NCI-H345 treated with DMSO at 0.1 percent for 48 hours (cell line): ENCODE data around the gene GPATCH1.
A peak's percentile ranks its signal among the peaks of the same experiment; 100 is the strongest.
"Not testable (repeated sequence)": the region's sequence is repeated elsewhere in the genome, so short reads cannot be mapped to it uniquely, and the experiment has no call there.

Experiments used
- DNase-seq: peaks from one replicate; lab custom pipeline; 2025; ENCODE audit not compliant: unreplicated experiment; lab: John Stamatoyannopoulos, UW

Gene GPATCH1

GRCh38 chr19:33158365-33158764 lies 77.4 kb downstream of the GPATCH1 start:
- DNase-seq: no peak

GRCh38 chr19:33159149-33159548 lies 78.2 kb downstream of the GPATCH1 start:
- no peak for DNase-seq

- DNase-seq: no peak
Observed at GRCh38 chr19:33159893-33160292, 78.9 kb downstream of the GPATCH1 start.

DNA sequence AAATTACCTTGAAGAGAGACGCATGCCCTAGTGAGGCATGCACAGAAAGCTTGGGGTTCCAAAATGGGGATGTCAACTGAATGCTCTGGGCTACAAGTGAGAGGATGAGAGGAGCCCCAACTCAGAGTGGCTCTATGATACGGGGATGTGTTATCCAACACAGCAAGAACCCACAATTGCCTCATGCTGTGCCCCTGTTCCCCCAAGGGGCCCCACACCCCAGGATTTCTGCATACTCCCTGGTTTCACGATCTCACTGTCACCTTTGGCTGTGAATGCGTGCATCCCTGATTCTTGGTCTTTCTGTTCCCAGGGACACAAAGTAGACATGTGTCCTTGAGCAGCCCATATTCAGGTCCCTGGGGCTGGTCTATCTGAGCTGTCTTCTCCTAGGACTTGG lies 80.2 kb downstream of the GPATCH1 start:
- no peak for DNase-seq

GRCh38 chr19:33163481-33163880 lies 82.5 kb downstream of the GPATCH1 start:
- DNase-seq: no peak

DNA sequence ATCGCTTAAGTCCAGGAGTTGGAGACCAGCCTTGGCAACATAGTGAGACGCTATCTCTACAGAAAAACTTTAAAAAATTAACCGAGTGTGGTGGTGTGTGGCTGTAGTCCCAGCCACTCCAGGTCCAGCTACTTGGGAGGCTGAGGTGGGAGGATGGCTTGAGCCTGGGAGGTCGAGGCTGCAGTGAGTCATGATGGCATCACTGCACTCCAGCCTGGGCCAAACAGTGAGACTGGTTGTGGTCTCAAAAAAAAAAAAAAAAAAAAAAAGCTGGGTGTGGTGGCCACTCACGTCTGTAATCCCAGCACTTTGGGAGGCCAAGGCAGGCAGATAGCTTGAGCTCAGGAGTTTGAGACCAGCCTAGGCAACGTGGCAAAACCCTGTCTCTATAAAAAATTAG lies 85.1 kb downstream of the GPATCH1 start:
- DNase-seq: not testable (repeated sequence)

DNA sequence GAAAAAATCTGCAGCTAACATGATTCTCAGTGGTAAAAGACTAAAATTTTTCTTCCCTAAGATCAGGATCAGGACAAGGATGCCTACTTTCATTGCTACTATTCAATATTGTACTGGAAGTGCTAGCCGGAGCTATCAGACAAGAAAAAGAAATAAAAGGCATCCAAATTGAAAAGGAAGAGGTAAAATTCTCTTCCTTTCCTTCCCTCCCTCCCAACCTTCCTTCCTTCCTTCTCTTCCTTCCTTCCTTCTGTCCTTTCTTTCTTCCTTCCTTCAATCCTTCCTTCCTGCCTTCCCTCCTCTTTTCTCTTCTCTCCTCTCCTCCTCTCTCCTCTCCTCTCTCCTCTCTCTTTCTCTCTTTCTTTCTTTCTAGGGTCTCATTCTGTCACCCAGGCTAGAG lies 86.5 kb downstream of the GPATCH1 start:
- no peak for DNase-seq

- no peak for DNase-seq
Observed at GRCh38 chr19:33168528-33168927, 87.5 kb downstream of the GPATCH1 start.

- DNase-seq: no peak
Observed at GRCh38 chr19:33171222-33171795, 90.3 kb downstream of the GPATCH1 start.

DNA sequence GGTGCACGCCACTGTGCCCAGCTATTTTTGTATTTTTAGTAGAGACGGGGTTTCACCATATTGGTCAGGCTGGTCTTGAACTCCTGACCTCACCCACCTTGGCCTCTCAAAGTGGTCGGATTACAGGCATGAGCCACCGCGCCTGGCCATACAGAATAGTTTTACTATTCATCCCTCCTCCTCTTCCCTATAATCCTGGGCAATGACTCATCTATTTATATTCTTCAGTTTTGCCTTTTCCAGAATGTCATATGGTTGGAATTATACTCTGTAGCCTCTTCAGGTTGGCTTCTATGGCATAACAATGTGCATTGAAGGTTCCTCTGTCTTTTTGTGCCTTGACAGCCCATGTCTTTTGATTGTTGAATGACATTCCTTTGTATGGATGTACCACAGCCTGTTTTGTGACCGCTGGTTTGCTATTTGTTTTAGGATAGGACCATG lies 91.0 kb downstream of the GPATCH1 start:
- no peak for DNase-seq

GRCh38 chr19:33174186-33174585 lies 93.2 kb downstream of the GPATCH1 start:
- DNase-seq: no peak

DNA sequence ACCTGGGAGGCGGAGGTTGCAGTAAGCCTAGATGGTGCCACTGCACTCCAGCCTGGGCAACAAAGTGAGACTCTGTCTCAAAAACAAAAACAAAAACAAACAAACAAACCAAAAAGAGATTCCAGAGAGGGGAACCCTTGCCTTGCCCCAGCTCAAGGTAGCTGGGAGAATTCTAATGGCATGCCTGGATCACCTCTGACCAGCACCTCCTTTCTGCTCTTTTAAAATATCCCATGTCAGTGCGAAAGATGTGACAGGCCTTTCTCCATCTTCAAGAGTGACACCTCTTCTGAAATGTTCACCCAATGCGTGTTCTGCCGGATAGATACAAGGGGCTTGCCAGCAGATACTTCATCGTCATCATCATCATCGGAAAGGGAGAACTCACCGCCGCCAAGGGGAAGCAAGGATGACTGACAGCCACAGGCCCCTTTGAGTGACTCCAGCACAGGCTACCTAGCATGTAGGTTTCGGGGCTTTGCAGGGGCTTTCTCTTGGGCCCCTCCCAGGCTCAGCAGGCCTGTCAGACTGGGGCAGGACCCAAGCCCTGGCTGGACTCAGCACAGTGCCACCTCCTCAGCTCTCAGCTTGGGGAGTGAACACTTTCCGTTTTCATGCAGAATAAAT lies 94.3 kb downstream of the GPATCH1 start:
- no peak for DNase-seq

DNA sequence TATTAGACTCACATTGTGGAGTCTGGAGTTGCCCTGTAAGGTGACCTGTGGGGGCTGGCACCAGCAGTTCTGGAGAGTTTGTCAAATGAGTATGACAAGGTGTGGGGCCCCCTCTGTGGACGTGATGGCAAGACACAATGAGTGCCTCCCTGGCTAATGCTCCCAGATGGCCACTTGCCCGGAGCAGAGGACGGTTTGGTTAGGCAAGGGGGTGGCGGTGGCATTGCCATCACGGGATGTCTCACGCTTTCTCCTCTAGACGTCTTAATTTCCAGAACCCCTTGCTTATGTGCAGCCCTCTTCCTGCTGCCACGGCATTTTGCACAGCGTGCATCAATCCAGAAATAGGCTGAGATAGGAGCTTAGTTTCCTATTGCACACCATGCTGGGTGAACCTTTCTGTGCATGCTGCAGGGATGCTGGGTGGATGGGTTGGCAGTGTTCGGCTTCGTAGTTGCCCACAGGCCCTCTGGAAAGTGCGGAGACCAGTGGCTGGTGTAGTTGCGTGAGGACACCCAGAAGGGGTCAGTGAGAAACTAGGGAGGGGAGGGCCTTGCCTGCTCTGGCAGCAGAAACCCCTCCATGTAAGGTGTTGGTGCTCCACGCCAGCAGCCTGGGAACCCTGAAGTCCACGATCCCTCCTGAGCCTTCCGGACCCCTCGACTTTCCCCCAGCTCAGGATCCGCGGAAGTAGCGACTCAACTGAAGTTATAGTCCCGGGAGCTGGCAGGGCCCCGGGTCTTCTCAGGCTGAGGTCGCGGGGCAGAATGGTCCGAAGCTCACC lies 95.1 kb downstream of the GPATCH1 start:
- DNase-seq: peak; percentile 52

DNA sequence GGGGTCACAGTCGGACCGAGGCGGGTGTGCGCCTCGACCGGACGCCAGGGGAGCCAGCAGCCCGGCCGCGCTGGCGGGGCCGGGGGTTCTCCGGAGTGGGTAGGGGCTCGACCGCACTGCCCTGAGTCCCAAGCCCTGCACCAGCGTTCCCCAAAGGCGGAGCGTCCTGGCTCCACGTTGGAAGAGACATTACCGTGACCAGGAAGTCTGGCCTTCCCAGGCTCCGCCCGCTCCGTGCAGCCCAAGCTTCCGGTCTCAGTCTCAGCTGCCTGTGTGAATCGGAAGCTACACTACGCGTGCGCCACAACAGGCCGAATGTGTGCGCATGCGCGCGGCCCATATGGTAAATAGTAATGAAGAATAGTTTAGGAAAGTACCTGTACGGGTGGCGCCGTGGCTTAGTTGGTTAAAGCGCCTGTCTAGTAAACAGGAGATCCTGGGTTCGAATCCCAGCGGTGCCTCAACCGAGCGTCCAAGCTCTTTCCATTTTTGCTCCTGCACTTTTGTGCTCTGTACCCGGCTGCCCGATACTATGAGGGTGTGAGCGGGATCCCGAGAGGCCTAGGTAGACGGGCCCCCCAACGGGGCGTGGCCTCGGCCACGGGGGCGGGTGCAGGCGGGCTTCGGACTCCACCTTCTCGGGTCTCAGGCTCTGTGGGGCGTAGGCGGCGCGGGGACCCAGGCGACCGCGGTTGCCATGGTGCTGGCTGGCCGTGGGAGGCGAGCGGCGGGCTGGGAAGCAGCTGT lies 95.9 kb downstream of the GPATCH1 start:
- peak; percentile 100 for DNase-seq

- peak; percentile 89 for DNase-seq
Observed at GRCh38 chr19:33177417-33177979, 96.5 kb downstream of the GPATCH1 start.
